SK-N-SH (cell line): Measurements from ENCODE around the gene ZNF503. TPM values are rescaled to one million over a fixed set of nuclear protein-coding genes. Genes with fewer than 3 reads are reported as not detected.
A peak's percentile ranks its signal among the peaks of the same experiment; 100 is the strongest.

Source experiments
- CTCF ChIA-PET: fragments of 300-600, 350-600 bp; formaldehyde crosslinking; extraction: SDS; loops from one replicate; lab custom pipeline; 2021; lab: Yijun Ruan, JAX
- POLR2A ChIA-PET: fragments of 350-600 bp; sonication (Branson Sonifier 250); formaldehyde crosslinking; extraction: SDS; loops from one replicate; lab custom pipeline; 2020; ENCODE audit warnings: antibody characterized with exemption, inconsistent platforms; lab: Yijun Ruan, JAX
- DNase-seq: peaks from one replicate; pipeline ENCODE4 v3.0.0; 2012
- H2AFZ ChIP-seq: fragments of 200-600 bp; sonication (generic); 2 replicates; pipeline ENCODE4 v1.8.1; 2016; ENCODE audit warnings: antibody characterized with exemption, mild to moderate bottlenecking, low read depth
- H3F3A ChIP-seq: fragments of 200-600 bp; sonication (generic); replicated peaks from 2 replicates; pipeline ENCODE3; 2016; ENCODE audit warnings: antibody characterized with exemption, mild to moderate bottlenecking; ENCODE audit not compliant: insufficient read depth
- H3K27ac ChIP-seq, 2 experiments: fragments of 200-500 bp in 1 of 2; fragments of 200-600 bp in 1 of 2; sonication (Bioruptor generic) in 1 of 2; sonication (generic), shearing (Covaris generic) in 1 of 2; 2 replicates each; pipeline versions ENCODE4 v1.5.1 to v1.6.1; 2014 to 2016; ENCODE audit warnings: low read depth in 2 of 2, inconsistent platforms in 1 of 2, low read length in 1 of 2, mild to moderate bottlenecking in 1 of 2, mixed read lengths in 1 of 2
- H3K27me3 ChIP-seq: fragments of 200-600 bp; sonication (generic), shearing (Covaris generic); 2 replicates; pipeline ENCODE4 v1.6.1; 2016; ENCODE audit warnings: mixed run types; ENCODE audit not compliant: insufficient read depth
- H3K36me3 ChIP-seq, 2 experiments: fragments of 200-500 bp in 1 of 2; fragments of 200-600 bp in 1 of 2; sonication (Bioruptor generic) in 1 of 2; sonication (generic) in 1 of 2; replicated peaks in 1 of 2; 2 replicates each; pipeline versions ENCODE3 to v1.5.1; 2014 to 2016; ENCODE audit warnings: low read length in 1 of 2, mild to moderate bottlenecking in 1 of 2; ENCODE audit not compliant: insufficient read depth in 2 of 2, control insufficient read depth in 1 of 2
- H3K4me1 ChIP-seq, 2 experiments: fragments of 200-500 bp in 1 of 2; fragments of 200-600 bp in 1 of 2; sonication (Bioruptor generic) in 1 of 2; sonication (generic), shearing (Covaris generic) in 1 of 2; 2 replicates each; pipeline versions ENCODE4 v1.5.1 to v1.6.1; 2014 to 2016; ENCODE audit warnings: low read depth in 1 of 2, low read length in 1 of 2, mixed run types in 1 of 2; ENCODE audit not compliant: insufficient read depth in 2 of 2, control insufficient read depth in 1 of 2
- H3K4me2 ChIP-seq: fragments of 200-600 bp; sonication (generic), shearing (Covaris generic); 2 replicates; pipeline ENCODE4 v1.6.1; 2017; ENCODE audit warnings: mixed run types
- H3K4me3 ChIP-seq, 2 experiments: fragments of 200-500 bp in 1 of 2; fragments of 200-600 bp in 1 of 2; sonication (Bioruptor generic) in 1 of 2; sonication (generic), shearing (Covaris generic) in 1 of 2; 2 replicates each; pipeline versions ENCODE4 v1.5.1 to v1.8.1; 2014 to 2016; ENCODE audit warnings: low read depth in 2 of 2, inconsistent platforms in 1 of 2, low read length in 1 of 2, mild to moderate bottlenecking in 1 of 2, mixed read lengths in 1 of 2, moderate library complexity in 1 of 2
- H3K79me2 ChIP-seq: fragments of 200-600 bp; sonication (generic); 2 replicates; pipeline ENCODE4 v1.8.1; 2017; ENCODE audit warnings: mild to moderate bottlenecking; ENCODE audit not compliant: insufficient read depth
- H3K9ac ChIP-seq: fragments of 200-600 bp; sonication (generic); 2 replicates; pipeline ENCODE4 v1.6.1; 2017; ENCODE audit warnings: mixed run types
- H3K9me2 ChIP-seq: fragments of 200-600 bp; sonication (generic); 2 replicates; pipeline ENCODE4 v1.6.1; 2017; ENCODE audit warnings: mixed run types
- H3K9me3 ChIP-seq: fragments of 200-600 bp; sonication (generic); 2 replicates; pipeline ENCODE4 v1.6.1; 2017; ENCODE audit warnings: mixed run types, mild to moderate bottlenecking, moderate library complexity
- H4K20me1 ChIP-seq: fragments of 200-600 bp; sonication (generic); 2 replicates; pipeline ENCODE4 v1.6.1; 2017; ENCODE audit warnings: mild to moderate bottlenecking, mixed run types; ENCODE audit not compliant: insufficient read depth
- CHD2 ChIP-seq: fragments of 150-350 bp; IDR thresholded peaks from 2 replicates; pipeline ENCODE4 v1.6.1; 2018; ENCODE audit warnings: low read length; ENCODE audit not compliant: partially characterized antibody
- FOXM1 ChIP-seq: IDR thresholded peaks from 2 replicates; pipeline ENCODE4 v1.4.0; 2012; ENCODE audit warnings: low read depth, mild to moderate bottlenecking
- MXI1 ChIP-seq: IDR thresholded peaks from 2 replicates; pipeline ENCODE4 v1.6.1; 2012; ENCODE audit warnings: mild to moderate bottlenecking, low read depth, low read length, improper control_type of control experiment
- NFIC ChIP-seq: IDR thresholded peaks from 2 replicates; pipeline ENCODE4 v1.4.0; 2012; ENCODE audit warnings: borderline replicate concordance
- NRF1 ChIP-seq: IDR thresholded peaks from 2 replicates; pipeline ENCODE4 v1.6.1; 2012; ENCODE audit warnings: low read depth, mild to moderate bottlenecking, low read length
- POLR2AphosphoS5 ChIP-seq: IDR thresholded peaks from 2 replicates; pipeline ENCODE4 v1.6.1; 2012; ENCODE audit warnings: low read depth, low read length
- RAD21 ChIP-seq: IDR thresholded peaks from 2 replicates; pipeline ENCODE4 v1.6.1; 2012; ENCODE audit warnings: mild to moderate bottlenecking, low read length
- RCOR1 ChIP-seq: fragments of 150-350 bp; IDR thresholded peaks from 2 replicates; pipeline ENCODE4 v1.6.1; 2017; ENCODE audit warnings: antibody characterized with exemption, low read length
- RXRA ChIP-seq: IDR thresholded peaks from 2 replicates; pipeline ENCODE4 v1.4.0; 2012; ENCODE audit warnings: low read depth, mild to moderate bottlenecking, borderline replicate concordance
- SIN3A ChIP-seq: IDR thresholded peaks from 2 replicates; pipeline ENCODE4 v1.6.1; 2012; ENCODE audit warnings: low read depth, mild to moderate bottlenecking, low read length, moderate library complexity, borderline replicate concordance
- WGBS: methylation state at CpG from one replicate; pipeline ENCODE4 v1.1.6; 2017; ENCODE audit warnings: low lambda C conversion rate; 5-methylcytosine and 5-hydroxymethylcytosine counted together
- polyA plus RNA-seq, 3 experiments: library from polyadenylated mRNA; depleted of rRNA; stranded (reverse); fragments of >200 nt; gene quantifications; 2 replicates each; pipeline ENCODE4 v1.2.3, GENCODE V29; 2012
- TF ChIP-seq, protein P1 (sequence below): IDR thresholded peaks from 2 replicates; pipeline ENCODE4 v1.4.0; 2012; ENCODE audit warnings: low read depth, borderline replicate concordance
- TF ChIP-seq, protein P2 (sequence below): IDR thresholded peaks from 2 replicates; pipeline ENCODE4; 2012
- TF ChIP-seq, protein P3 (sequence below): fragments of 150-350 bp; IDR thresholded peaks from 2 replicates; pipeline ENCODE4 v1.6.1; 2017; ENCODE audit warnings: antibody characterized with exemption, low read length, low read depth, borderline replicate concordance

ZNF503 gene
- polyA plus RNA-seq, 1 of the 3 experiments (the other 2 are of a cell fraction) = 5.9 TPM

DNA sequence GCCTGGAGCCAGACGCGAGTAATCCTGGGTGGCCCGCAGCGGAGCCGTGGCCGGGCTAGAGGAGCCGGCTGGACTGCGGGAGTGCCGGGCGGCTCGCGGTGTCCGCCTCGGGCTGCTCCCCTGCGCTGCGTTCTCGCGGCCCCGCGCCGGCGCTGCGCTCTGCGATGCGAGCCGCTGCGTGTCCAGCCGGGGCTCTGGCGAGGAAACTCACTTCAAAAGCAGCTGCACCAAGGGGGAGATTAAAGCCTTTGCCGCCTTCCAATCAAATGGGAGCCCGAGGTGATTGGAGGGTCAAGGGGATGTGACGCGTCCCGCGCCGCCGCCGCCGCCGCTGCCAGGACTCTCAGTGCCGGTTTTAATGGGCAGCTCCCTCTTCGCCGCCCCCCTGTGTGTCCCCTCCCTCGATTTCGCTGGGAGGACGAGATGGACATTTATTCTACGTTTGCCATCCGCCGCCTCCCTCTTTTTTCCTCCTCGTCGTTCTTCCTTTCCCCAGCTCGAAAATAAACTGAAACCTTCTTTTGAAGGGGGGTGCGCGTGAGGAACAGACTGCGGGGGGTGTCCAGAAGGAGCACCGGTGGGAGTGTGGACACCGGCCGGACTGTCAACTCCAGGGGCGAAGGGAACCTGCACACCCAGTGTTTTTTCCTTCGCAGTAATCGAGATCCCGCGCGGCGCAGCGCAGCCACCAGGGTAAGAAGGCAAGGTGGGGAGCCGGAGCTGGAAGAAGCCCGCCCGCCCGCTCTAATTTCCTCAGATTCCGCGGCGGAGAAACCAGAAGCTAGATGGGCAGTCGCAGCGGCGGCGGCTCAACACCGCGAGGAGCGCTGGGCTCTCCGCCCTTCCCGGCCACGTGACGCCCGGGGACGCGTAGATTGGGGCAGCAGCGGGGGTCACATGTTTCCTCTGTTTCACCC is at the start of gene ZNF503 (continued):
- TF ChIP-seq, protein P1, sequence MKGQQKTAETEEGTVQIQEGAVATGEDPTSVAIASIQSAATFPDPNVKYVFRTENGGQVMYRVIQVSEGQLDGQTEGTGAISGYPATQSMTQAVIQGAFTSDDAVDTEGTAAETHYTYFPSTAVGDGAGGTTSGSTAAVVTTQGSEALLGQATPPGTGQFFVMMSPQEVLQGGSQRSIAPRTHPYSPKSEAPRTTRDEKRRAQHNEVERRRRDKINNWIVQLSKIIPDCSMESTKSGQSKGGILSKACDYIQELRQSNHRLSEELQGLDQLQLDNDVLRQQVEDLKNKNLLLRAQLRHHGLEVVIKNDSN = peak; percentile 98
- TF ChIP-seq NRF1 = peak; percentile 40
- peak; percentile 34; the same call in 1 of the 2 replicates for TF ChIP-seq FOXM1
- peak; percentile 43 for TF ChIP-seq RAD21
- peak; percentile 83 for TF ChIP-seq MXI1
- TF ChIP-seq, protein P2, sequence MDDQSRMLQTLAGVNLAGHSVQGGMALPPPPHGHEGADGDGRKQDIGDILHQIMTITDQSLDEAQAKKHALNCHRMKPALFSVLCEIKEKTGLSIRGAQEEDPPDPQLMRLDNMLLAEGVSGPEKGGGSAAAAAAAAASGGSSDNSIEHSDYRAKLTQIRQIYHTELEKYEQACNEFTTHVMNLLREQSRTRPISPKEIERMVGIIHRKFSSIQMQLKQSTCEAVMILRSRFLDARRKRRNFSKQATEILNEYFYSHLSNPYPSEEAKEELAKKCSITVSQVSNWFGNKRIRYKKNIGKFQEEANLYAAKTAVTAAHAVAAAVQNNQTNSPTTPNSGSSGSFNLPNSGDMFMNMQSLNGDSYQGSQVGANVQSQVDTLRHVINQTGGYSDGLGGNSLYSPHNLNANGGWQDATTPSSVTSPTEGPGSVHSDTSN = peak; percentile 48; the same call in 1 of the 2 replicates
- peak; percentile 68 for TF ChIP-seq CHD2
- TF ChIP-seq SIN3A = peak; percentile 91; the same call in 1 of the 2 replicates
- TF ChIP-seq POLR2AphosphoS5 = peak; percentile 97
- peak; percentile 65; the same call in 1 of the 2 replicates for TF ChIP-seq RXRA
- TF ChIP-seq, protein P3, sequence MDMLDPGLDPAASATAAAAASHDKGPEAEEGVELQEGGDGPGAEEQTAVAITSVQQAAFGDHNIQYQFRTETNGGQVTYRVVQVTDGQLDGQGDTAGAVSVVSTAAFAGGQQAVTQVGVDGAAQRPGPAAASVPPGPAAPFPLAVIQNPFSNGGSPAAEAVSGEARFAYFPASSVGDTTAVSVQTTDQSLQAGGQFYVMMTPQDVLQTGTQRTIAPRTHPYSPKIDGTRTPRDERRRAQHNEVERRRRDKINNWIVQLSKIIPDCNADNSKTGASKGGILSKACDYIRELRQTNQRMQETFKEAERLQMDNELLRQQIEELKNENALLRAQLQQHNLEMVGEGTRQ = peak; percentile 93
- no peak for TF ChIP-seq RCOR1
- TF ChIP-seq, all 33 proteins: peak for 26

DNA sequence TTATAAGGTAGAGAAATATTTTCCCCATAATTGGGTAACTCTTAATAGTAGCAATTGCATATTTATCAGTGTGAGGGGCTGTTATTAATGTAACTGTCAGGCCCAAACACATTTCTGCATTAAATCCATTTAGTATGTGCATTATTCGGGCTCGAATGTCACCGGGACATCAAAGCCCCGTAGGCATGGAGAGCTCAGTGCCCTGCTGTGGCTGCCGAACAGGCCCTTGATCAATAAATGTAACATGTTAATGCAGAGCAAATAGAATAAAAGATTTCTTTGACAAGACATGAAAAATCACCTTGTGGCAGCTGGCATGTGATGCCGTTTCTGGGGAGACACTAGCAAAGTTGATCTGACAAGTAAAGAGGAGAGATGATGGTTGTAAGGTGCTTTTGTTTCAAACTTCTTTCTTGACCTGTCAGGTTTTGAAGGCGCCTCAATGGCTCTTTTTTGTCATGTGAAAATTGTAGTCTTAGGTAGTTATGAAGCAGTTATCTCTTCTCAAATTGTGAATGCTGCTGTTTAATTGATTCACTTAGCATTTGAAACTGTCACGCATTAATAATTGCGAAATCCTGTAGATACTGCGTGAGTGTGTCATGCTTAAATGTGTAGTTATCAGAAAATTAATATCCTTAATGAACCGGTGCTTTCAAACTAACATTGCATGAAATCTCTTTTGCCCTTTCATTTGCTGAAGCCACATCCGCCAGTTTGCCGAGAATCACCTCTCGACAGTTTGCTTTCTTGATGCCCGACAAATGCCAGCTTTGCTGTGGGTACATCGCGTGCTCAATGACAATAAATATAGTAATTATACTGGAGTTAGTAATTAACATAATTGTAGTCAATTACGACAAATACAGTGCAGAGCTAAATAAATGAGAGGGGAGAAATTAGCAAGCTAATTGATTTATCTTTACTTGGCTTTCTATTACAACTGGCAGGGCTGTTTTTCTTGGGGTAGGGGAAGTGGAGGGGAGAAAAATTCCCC is 49.4 kb upstream of the ZNF503 start:
- no peaks in the 10 kb centered on the region for H3K9me3 ChIP-seq
- ChIA-PET CTCF (interaction anchor here (1.7 kb wide), 1 partner anchor 42 kb away, joined by 3 read pairs; no protein-coding TSS in a partner anchor), POLR2A (no interaction called here)
- H3K36me3 ChIP-seq = no peaks in the 10 kb centered on the region
- H3F3A ChIP-seq = no peaks in the 10 kb centered on the region
- 86% methylated on average over 18 of the region's 18 CpGs for WGBS
- H3K27me3 ChIP-seq = no peaks in the 10 kb centered on the region
- H3K79me2 ChIP-seq = no peaks in the 10 kb centered on the region
- no peaks in the 10 kb centered on the region for H3K9me2 ChIP-seq
- H3K4me2 ChIP-seq = no peak overlapping the region
- no peaks in the 10 kb centered on the region for H4K20me1 ChIP-seq
- no peak for DNase-seq
- H2AFZ ChIP-seq = no peak overlapping the region
- H3K4me1 ChIP-seq = no peaks in the 10 kb centered on the region
- no peak overlapping the region for H3K27ac ChIP-seq
- H3K9ac ChIP-seq = no peak overlapping the region
- no peak overlapping the region for H3K4me3 ChIP-seq
- no peak for TF ChIP-seq NFIC
- no peak for TF ChIP-seq POLR2AphosphoS5
- TF ChIP-seq RXRA = no peak
